Measurements from ENCODE around the gene LAMA2.

- TF ChIP-seq YY1 (IDR thresholded peaks at IDR 0.05; ENCODE audit: insufficient read depth, insufficient read length), result no peak
- no peak for TF ChIP-seq ZNF274 (IDR thresholded peaks at IDR 0.05; ENCODE audit: low read depth, low read length)
Measured at GRCh38 chr6:129350278-129350677, 467.3 kb downstream of the LAMA2 start.

Measured in NT2/D1 (cell line).